A549 (cell line): ENCODE measurements around the gene NRN1L.

Experiments used
- CHD4 ChIP-seq: fragments of 200-600 bp; sonication (generic); IDR thresholded peaks from 2 replicates; pipeline ENCODE4 v1.6.1; 2016; ENCODE audit warnings: antibody characterized with exemption, mild to moderate bottlenecking, borderline replicate concordance
- POLR2A ChIP-seq: IDR thresholded peaks from 2 replicates; pipeline ENCODE4 v1.6.1; 2012; ENCODE audit warnings: mild to moderate bottlenecking, low read length
- TF ChIP-seq, protein P1 (sequence below): IDR thresholded peaks from 2 replicates; pipeline ENCODE4 v1.6.1; 2012
- TF ChIP-seq, protein P2 (sequence below): fragments of >200 bp; sonication (Bioruptor Twin); formaldehyde crosslinking; IDR thresholded peaks from 3 replicates; pipeline ENCODE4 v1.5.1; 2016

DNA sequence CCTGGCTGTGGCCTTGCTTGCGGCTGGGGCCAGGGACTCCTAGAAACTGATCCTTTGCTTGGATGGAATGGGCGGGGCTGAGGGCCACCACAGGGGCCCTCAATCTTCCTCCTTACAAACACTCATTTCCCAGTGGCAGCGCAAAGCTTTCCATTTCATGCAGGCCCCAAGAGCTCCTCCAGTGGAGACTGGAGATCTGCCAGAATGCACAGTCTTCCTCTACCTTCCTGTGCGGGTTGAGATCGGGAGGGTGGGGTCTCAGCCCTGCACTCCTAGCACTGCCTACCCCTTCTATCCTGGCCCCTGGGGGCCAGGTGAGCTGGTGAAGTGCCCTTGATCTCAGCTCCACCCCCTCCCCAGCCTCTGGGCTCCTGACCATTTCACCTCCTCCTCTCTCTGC lies 1.7 kb downstream of the NRN1L start:
- TF ChIP-seq POLR2A (no peak), CHD4 (no peak)
- TF ChIP-seq, protein P1, sequence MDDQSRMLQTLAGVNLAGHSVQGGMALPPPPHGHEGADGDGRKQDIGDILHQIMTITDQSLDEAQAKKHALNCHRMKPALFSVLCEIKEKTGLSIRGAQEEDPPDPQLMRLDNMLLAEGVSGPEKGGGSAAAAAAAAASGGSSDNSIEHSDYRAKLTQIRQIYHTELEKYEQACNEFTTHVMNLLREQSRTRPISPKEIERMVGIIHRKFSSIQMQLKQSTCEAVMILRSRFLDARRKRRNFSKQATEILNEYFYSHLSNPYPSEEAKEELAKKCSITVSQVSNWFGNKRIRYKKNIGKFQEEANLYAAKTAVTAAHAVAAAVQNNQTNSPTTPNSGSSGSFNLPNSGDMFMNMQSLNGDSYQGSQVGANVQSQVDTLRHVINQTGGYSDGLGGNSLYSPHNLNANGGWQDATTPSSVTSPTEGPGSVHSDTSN = no peak
- TF ChIP-seq, protein P2, sequence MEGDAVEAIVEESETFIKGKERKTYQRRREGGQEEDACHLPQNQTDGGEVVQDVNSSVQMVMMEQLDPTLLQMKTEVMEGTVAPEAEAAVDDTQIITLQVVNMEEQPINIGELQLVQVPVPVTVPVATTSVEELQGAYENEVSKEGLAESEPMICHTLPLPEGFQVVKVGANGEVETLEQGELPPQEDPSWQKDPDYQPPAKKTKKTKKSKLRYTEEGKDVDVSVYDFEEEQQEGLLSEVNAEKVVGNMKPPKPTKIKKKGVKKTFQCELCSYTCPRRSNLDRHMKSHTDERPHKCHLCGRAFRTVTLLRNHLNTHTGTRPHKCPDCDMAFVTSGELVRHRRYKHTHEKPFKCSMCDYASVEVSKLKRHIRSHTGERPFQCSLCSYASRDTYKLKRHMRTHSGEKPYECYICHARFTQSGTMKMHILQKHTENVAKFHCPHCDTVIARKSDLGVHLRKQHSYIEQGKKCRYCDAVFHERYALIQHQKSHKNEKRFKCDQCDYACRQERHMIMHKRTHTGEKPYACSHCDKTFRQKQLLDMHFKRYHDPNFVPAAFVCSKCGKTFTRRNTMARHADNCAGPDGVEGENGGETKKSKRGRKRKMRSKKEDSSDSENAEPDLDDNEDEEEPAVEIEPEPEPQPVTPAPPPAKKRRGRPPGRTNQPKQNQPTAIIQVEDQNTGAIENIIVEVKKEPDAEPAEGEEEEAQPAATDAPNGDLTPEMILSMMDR = no peak
